ENCODE measurements around the gene TMEM181. TPM values are rescaled to one million over a fixed set of nuclear protein-coding genes. Genes with fewer than 3 reads are reported as not detected.

The TMEM181 gene
- polyA plus RNA-seq, 4 donors: 23.2 to 25.5 (median 24.4) TPM

DNA sequence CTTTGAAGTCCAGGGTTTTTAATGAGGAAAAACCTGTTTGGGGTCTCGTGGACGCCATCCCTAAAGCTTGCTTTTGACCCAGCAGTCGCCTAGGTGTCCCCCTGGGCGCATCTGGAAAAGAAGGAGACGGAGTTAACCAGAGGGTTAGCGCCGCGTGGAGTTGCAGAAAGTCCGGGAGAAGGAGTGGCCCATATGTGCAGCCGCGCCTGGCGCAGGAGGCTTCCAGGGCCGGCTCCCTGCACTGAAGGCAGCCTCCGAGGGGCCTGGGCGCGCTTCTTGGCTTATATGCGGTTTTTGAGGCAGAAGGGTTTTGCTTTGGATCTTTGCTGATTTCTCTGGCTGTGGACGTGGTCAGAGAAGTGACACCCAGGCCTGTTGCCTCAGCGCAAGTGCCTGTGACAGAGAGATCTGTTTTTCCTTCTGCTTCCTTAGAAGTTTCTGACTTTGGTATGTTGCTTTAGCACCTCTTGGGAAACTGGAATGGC lies 987 bp downstream of the TMEM181 start:
- DNase-seq (ENCODE audit: low read depth in 4 of 4, low spot score in 3 of 4): no peak

DNA sequence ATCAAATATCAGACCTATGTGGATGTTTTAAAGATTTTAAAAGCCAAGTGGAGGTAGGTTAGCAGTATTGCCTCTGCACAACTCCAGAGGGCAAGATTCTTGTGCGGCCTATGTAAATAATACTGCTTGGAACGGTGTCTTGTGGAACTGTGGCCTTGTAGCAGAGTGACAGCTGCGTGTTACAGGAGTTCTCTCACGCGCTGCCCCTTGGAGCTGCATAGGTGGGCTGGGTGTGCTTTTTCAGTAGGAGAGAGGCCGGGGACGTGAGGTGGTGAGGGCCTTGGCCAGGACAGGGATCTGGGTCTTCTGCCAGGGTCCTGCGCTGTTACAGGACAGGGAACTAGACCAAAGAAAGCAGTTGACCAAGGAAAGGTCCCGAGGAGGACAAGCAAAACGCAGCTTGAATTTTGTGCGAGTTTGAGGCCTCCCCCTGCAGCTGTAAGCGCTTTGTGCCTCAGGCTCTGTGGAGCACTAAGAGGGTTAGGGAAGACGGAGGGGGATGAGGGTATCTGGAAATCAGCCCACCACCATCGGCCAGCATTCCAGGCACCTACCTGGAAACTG lies 1.5 kb downstream of the TMEM181 start:
- DNase-seq (ENCODE audit: low read depth in 4 of 4, low spot score in 3 of 4): no peak

DNA sequence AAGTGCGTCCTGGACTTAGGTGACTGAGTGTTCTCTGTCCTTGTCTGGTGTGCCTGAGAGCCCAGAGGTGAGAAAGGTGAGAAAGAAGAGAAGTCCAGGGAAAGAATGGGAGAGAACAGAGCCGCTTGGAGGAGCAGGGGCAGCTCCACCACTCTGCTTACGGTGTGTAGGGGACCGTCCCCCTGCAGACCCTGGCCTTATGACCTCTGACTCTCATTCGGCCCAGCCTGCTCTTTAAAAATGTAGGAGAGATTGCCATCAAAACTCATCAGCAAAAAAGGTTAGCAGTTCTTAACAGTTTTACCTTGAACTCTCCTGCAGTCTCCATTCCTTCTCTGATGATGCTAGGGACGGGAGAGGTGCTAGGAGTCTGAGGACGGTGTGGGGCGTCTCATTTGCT lies 2.0 kb downstream of the TMEM181 start:
- no peak for DNase-seq (ENCODE audit: low read depth in 4 of 4, low spot score in 3 of 4)

GRCh38 chr6:158564243-158565121 lies 4.6 kb downstream of the TMEM181 start:
- no peak for DNase-seq (ENCODE audit: low read depth in 4 of 4, low spot score in 3 of 4)

GRCh38 chr6:158565122-158565429 lies 5.2 kb downstream of the TMEM181 start:
- DNase-seq (ENCODE audit: low read depth in 4 of 4, low spot score in 3 of 4): no peak

- no peak for DNase-seq (ENCODE audit: low read depth in 4 of 4, low spot score in 3 of 4)
Observed at GRCh38 chr6:158565482-158566040, 5.7 kb downstream of the TMEM181 start.

- no peak for DNase-seq (ENCODE audit: low read depth in 4 of 4, low spot score in 3 of 4)
Observed at GRCh38 chr6:158566207-158566818, 6.4 kb downstream of the TMEM181 start.

- DNase-seq (ENCODE audit: low read depth in 4 of 4, low spot score in 3 of 4): no peak
Observed at GRCh38 chr6:158567152-158567551, 7.3 kb downstream of the TMEM181 start.

DNA sequence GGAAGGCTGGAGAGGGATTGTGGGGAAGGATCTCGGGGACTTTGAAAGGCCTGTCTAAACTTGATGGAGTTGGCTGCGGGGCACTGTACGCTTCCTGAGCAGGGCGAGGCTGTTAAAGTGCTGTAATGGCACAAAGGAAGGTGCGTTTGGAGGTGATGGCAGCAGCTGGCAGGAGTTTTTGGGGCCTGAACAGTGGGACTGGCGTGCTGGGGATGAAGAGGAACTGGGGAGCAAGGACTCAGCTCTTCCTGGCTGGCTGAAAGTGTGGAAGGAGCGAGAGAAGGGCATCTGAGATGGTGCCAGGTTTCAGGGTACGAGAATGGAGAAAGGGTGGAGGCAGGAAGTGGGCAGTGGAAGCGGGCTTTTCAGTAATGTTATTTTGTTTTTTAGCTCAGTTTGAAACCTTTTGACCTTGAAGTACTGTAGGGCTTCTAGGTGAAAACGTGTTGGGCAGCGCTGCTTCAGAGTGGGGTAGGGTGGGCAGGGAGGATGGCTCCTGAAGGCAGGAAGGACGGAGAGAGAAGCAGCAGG lies 8.0 kb downstream of the TMEM181 start:
- DNase-seq (ENCODE audit: low read depth in 4 of 4, low spot score in 3 of 4): no peak

- no peak for DNase-seq (ENCODE audit: low read depth in 4 of 4, low spot score in 3 of 4)
Observed at GRCh38 chr6:158568549-158568948, 8.7 kb downstream of the TMEM181 start.

DNA sequence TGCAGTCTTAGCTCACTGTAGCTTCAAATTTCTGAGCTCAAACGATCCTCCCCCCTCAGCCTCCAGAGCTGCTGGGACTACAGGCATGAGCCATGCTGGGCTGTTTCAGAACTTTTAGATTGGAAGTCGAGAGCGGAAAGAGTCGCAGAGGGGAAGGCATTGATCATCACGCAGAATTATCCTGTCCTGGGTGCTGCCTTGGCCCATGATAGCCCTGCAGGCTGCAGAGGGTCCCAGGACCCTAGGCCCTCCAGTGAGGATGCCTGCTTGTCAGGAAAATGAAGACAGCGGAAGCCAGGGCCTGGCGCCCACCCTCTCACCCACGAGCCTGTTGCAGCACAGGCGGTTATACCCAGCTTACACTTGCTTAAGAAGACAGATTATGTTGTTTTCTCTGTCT lies 9.1 kb downstream of the TMEM181 start:
- DNase-seq (ENCODE audit: low read depth in 4 of 4, low spot score in 3 of 4): no peak

GRCh38 chr6:158570681-158570962 lies 10.7 kb downstream of the TMEM181 start:
- no peak for DNase-seq (ENCODE audit: low read depth in 4 of 4, low spot score in 3 of 4)

DNA sequence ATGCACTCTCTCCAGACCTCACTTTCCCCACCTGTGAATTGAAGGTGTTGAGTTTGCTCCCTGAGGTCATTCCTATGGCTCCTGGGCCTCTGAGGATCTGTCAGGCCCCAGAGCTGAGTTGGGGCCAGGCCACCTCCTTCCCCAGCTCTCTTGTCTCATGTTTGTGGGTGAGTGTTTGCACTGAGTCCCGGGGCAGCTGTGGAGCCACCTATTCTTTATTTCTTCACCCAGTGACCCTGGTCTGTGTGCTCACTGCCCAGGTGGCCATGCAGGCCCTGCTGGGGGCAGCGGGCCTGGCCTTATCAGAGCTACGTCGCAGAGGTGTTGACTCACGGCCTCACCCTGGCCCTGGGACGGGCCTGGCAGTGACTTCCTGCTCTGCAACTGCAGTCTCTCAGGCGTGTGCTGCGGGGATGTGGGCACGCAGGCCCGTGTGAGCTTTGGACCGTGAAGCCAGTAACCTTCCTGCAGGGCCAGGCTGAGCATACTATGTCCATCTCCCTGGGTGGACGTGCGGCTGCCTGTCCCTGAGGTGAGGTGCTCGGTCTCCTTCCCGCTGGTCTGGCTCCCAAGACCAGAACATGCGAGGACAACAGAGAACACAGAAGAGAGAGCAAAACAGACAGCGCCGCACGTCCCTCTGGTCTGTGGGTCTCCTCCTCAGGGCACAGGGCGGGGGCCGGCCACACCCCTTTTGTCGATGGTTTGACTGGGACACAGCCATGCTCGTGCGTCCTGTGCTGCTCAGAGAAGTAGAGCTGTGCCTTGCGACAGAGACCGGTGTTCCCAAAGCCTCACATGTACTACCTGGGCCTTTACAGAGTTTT lies 12.1 kb downstream of the TMEM181 start:
- no peak for DNase-seq (ENCODE audit: low read depth in 4 of 4, low spot score in 3 of 4)

DNA sequence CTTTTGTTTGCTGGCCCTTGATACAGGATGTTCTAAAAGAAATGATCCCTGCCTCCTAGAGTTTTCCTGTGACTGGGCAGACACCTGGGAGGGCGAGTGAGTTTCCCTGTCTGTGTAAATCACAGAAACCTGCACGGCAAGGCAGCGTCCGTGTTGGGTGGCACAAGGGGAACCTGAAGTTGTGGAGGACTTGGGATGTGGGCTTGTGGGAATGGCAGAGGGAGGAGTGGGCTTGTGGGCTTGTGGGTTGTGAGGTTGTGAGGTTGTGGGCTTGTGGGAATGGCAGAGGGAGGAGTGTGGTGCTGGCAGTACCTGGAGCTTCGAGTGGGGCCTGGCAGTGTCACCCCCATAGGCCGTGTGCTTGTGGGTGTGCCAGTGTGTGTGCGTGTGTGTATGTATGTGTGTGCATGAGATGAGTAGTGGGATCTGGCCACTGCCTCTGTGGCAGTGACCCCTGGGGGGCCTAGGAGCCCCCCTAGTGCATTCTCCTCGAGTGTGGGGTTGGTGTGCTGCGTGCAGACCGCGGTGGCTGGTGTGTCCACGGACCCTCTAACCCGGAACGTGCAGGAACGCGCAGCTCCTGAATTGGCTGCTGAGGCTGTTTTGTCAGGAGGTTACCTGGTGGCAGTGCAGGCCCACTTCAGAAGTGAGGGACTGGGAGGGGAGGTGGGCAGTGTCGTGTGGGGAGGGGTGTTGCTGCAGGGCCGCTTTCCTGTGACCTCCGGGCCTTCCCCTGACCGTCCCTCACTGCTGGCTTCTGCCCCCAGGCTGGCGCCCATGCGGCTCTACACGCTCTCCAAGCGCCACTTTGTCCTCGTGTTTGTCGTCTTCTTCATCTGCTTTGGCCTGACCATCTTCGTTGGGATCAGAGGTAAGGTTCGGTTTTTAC lies 13.0 kb downstream of the TMEM181 start:
- DNase-seq (ENCODE audit: low read depth in 4 of 4, low spot score in 3 of 4): no peak

DNA sequence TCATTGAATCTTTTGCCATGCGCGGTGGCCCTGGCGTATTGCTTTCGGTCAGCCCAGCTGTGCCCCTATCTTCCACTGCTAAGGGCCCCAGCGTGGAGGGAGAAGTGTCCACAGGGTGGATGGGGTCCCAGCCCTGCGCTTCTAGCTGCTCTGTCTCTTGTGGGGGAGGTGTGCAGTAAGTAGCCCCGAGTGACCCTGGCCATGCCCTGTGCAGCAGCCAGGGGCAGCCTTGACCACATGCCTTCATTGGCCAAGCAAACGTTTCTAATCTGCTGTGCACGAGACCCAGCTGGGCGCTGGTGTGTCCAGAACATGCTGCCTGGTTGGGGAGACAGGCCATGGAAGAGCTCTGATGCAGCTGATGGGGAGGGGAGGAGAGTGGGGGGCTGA lies 13.6 kb downstream of the TMEM181 start:
- no peak for DNase-seq (ENCODE audit: low read depth in 4 of 4, low spot score in 3 of 4)

GRCh38 chr6:158574800-158575199 lies 14.9 kb downstream of the TMEM181 start:
- DNase-seq (ENCODE audit: low read depth in 4 of 4, low spot score in 3 of 4): no peak

GRCh38 chr6:158575550-158575949 lies 15.7 kb downstream of the TMEM181 start:
- DNase-seq (ENCODE audit: low read depth in 4 of 4, low spot score in 3 of 4): no peak

DNA sequence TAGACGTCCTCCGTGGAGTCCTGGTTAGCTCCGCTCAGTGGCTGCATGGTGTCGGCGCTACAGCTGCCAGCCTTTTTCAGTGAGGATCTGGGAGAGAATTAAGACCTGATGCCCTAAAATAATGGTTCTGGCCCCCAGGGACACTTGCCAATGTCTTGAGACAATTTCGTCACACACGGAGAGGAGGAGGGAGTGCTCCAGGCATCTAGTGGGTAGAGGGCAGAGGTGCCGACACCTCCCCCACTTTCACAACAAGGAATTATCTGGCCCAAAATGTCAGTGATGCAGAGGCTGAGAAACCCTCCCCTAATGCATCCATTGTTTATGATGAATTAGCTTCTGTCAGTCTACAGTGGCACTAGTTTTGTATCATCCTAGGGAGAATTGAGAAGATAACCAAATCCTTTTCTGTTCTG lies 24.4 kb downstream of the TMEM181 start:
- DNase-seq (ENCODE audit: low read depth in 4 of 4, low spot score in 3 of 4): no peak

DNA sequence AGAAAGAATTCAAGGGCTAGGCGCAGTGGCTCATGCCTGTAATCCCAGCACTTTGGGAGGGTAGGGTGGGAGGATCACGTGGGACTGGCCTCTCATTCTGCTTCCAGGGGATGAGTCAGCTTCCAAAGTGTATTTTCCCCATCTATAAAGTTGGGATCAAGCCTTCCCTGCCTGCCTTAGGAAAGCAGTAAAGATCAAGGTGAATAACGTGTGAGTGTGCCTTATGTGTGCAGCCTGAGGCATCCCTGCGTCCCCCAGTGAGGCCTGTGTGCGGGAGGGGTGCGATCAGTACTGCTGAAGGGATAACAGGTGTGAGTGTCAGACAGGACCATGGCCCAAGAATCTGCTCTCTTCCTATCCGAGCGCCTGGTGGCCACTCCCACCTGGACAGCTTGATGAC lies 26.8 kb downstream of the TMEM181 start:
- DNase-seq (ENCODE audit: low read depth in 4 of 4, low spot score in 3 of 4): no peak

GRCh38 chr6:158589366-158589765 lies 29.5 kb downstream of the TMEM181 start:
- no peak for DNase-seq (ENCODE audit: low read depth in 4 of 4, low spot score in 3 of 4)

All from left renal pelvis (tissue), 4 donors.